ENCODE results near the gene SOX21. TPM values are rescaled to one million over a fixed set of nuclear protein-coding genes. Genes with fewer than 3 reads are reported as not detected.

The SOX21 gene
- total RNA-seq, 1 donor from 2014 or later, result 0.16 TPM

- Mint-ChIP-seq H3K4me3 (ENCODE audit: low read depth) (no peak overlapping the region), H3K27ac (no peak overlapping the region), H3K4me1 (ENCODE audit: low read depth) (peaks cover 10% of the 10 kb centered on the region), H3K27me3 (ENCODE audit: low read depth) (peaks cover 88% of the 10 kb centered on the region), H3K9me3 (no peaks in the 10 kb centered on the region), H3K36me3 (ENCODE audit: low read depth) (peaks cover 3% of the 10 kb centered on the region)
- intact Hi-C loops (cut with micrococcal nuclease), result loop anchor here (1.0 to 10.0 kb wide), 3 partner anchors 8 to 939 kb away; partner anchors contain the start of genes CLDN10 and DZIP1
- DNase-seq (ENCODE audit: low spot score), result no peak
These were observed 6.1 kb downstream of the SOX21 start for GRCh38 chr13:94706101-94706842.

- H3K27ac Mint-ChIP-seq, result no peak overlapping the region
- no peak overlapping the region for H3K4me3 Mint-ChIP-seq (ENCODE audit: low read depth)
- no peak for DNase-seq (ENCODE audit: low spot score)
- intact Hi-C loops (cut with micrococcal nuclease), result loop anchor here (1.0 to 10.0 kb wide), 3 partner anchors 9 to 939 kb away; partner anchors contain the start of genes CLDN10 and DZIP1
- no peaks in the 10 kb centered on the region for H3K9me3 Mint-ChIP-seq
- H3K4me1 Mint-ChIP-seq (ENCODE audit: low read depth), result peaks cover 8% of the 10 kb centered on the region
- peaks cover 3% of the 10 kb centered on the region for H3K36me3 Mint-ChIP-seq (ENCODE audit: low read depth)
- peaks cover 90% of the 10 kb centered on the region for H3K27me3 Mint-ChIP-seq (ENCODE audit: low read depth)
These were observed 7.0 kb downstream of the SOX21 start for GRCh38 chr13:94705081-94706030.

- no peak overlapping the region for H3K27ac Mint-ChIP-seq
- no peaks in the 10 kb centered on the region for H3K9me3 Mint-ChIP-seq
- peaks cover 3% of the 10 kb centered on the region for H3K36me3 Mint-ChIP-seq (ENCODE audit: low read depth)
- peaks cover 93% of the 10 kb centered on the region for H3K27me3 Mint-ChIP-seq (ENCODE audit: low read depth)
- H3K4me1 Mint-ChIP-seq (ENCODE audit: low read depth), result peaks cover 5% of the 10 kb centered on the region
- intact Hi-C loops (cut with micrococcal nuclease), result loop anchor here (5.0 to 10.0 kb wide), 2 partner anchors 848 to 940 kb away; partner anchors contain the start of genes CLDN10 and DZIP1
- DNase-seq (ENCODE audit: low spot score), result no peak
- no peak overlapping the region for H3K4me3 Mint-ChIP-seq (ENCODE audit: low read depth)
These were observed 7.8 kb downstream of the SOX21 start for GRCh38 chr13:94704377-94705080.

GRCh38 chr13:94703721-94704314 lies 8.5 kb downstream of the SOX21 start:
- intact Hi-C loops (cut with micrococcal nuclease), result loop anchor here (10.0 kb wide), 1 partner anchor 941 kb away; the partner anchor contains the start of gene DZIP1
- Mint-ChIP-seq H3K27me3 (ENCODE audit: low read depth) (peaks cover 89% of the 10 kb centered on the region), H3K27ac (peak overlapping the region; percentile 21), H3K36me3 (ENCODE audit: low read depth) (peaks cover 3% of the 10 kb centered on the region), H3K4me1 (ENCODE audit: low read depth) (peaks cover 5% of the 10 kb centered on the region), H3K9me3 (no peaks in the 10 kb centered on the region), H3K4me3 (ENCODE audit: low read depth) (no peak overlapping the region)
- no peak for DNase-seq (ENCODE audit: low spot score)

GRCh38 chr13:94703271-94703670 lies 9.1 kb downstream of the SOX21 start:
- intact Hi-C loops (cut with micrococcal nuclease), result loop anchor here (10.0 kb wide), 1 partner anchor 942 kb away; the partner anchor contains the start of gene DZIP1
- Mint-ChIP-seq H3K27ac (peak overlapping the region; percentile 21), H3K9me3 (no peaks in the 10 kb centered on the region), H3K27me3 (ENCODE audit: low read depth) (peaks cover 86% of the 10 kb centered on the region), H3K4me1 (ENCODE audit: low read depth) (peaks cover 5% of the 10 kb centered on the region), H3K4me3 (ENCODE audit: low read depth) (no peak overlapping the region), H3K36me3 (ENCODE audit: low read depth) (peaks cover 3% of the 10 kb centered on the region)
- no peak for DNase-seq (ENCODE audit: low spot score)

- Mint-ChIP-seq H3K4me3 (ENCODE audit: low read depth) (no peak overlapping the region), H3K36me3 (ENCODE audit: low read depth) (peaks cover 3% of the 10 kb centered on the region), H3K9me3 (no peaks in the 10 kb centered on the region), H3K4me1 (ENCODE audit: low read depth) (peaks cover 3% of the 10 kb centered on the region), H3K27me3 (ENCODE audit: low read depth) (peaks cover 83% of the 10 kb centered on the region), H3K27ac (no peak overlapping the region)
- no peak for DNase-seq (ENCODE audit: low spot score)
- intact Hi-C loops (cut with micrococcal nuclease), result loop anchor here (1.0 to 10.0 kb wide), 2 partner anchors 9 to 942 kb away; partner anchors contain the start of gene DZIP1
These were observed 9.9 kb downstream of the SOX21 start for GRCh38 chr13:94702181-94703041.

GRCh38 chr13:94701313-94702180 lies 10.8 kb downstream of the SOX21 start:
- no peak for DNase-seq (ENCODE audit: low spot score)
- Mint-ChIP-seq H3K4me3 (ENCODE audit: low read depth) (no peak overlapping the region), H3K27me3 (ENCODE audit: low read depth) (peaks cover 79% of the 10 kb centered on the region), H3K9me3 (no peaks in the 10 kb centered on the region), H3K36me3 (ENCODE audit: low read depth) (peaks cover 3% of the 10 kb centered on the region), H3K4me1 (ENCODE audit: low read depth) (peaks cover 3% of the 10 kb centered on the region), H3K27ac (no peak overlapping the region)
- intact Hi-C loops (cut with micrococcal nuclease), result loop anchor here (1.0 to 10.0 kb wide), 2 partner anchors 10 to 943 kb away; partner anchors contain the start of gene DZIP1

GRCh38 chr13:94700536-94700935 lies 11.8 kb downstream of the SOX21 start:
- Mint-ChIP-seq H3K9me3 (no peaks in the 10 kb centered on the region), H3K36me3 (ENCODE audit: low read depth) (peaks cover 3% of the 10 kb centered on the region), H3K4me1 (ENCODE audit: low read depth) (peaks cover 3% of the 10 kb centered on the region), H3K27me3 (ENCODE audit: low read depth) (peaks cover 74% of the 10 kb centered on the region), H3K27ac (no peak overlapping the region), H3K4me3 (ENCODE audit: low read depth) (no peak overlapping the region)
- intact Hi-C loops (cut with micrococcal nuclease), result loop anchor here (10.0 kb wide), 1 partner anchor 944 kb away; the partner anchor contains the start of gene DZIP1
- no peak for DNase-seq (ENCODE audit: low spot score)

GRCh38 chr13:94700051-94700535 lies 12.3 kb downstream of the SOX21 start:
- Mint-ChIP-seq H3K9me3 (no peaks in the 10 kb centered on the region), H3K36me3 (ENCODE audit: low read depth) (peaks cover 3% of the 10 kb centered on the region), H3K4me3 (ENCODE audit: low read depth) (no peak overlapping the region), H3K27me3 (ENCODE audit: low read depth) (peaks cover 70% of the 10 kb centered on the region), H3K4me1 (ENCODE audit: low read depth) (peaks cover 3% of the 10 kb centered on the region), H3K27ac (no peak overlapping the region)
- no peak for DNase-seq (ENCODE audit: low spot score)
- intact Hi-C loops (cut with micrococcal nuclease), result loop anchor here (10.0 kb wide), 1 partner anchor 945 kb away; the partner anchor contains the start of gene DZIP1

GRCh38 chr13:94696171-94696570 lies 16.2 kb downstream of the SOX21 start:
- Mint-ChIP-seq H3K4me3 (ENCODE audit: low read depth) (no peak overlapping the region), H3K4me1 (ENCODE audit: low read depth) (no peaks in the 10 kb centered on the region), H3K27ac (no peak overlapping the region), H3K36me3 (ENCODE audit: low read depth) (no peaks in the 10 kb centered on the region), H3K9me3 (no peaks in the 10 kb centered on the region), H3K27me3 (ENCODE audit: low read depth) (peaks cover 57% of the 10 kb centered on the region)
- no peak for DNase-seq (ENCODE audit: low spot score)
- intact Hi-C loops (cut with micrococcal nuclease), result no loop called here

All from activated T-helper 2 cell treated with anti-CD3 and anti-CD28 coated beads, Interferon-gamma antibody, Interleukin-2, Interleukin-4, amounts not matched to agents 10 μg/mL and 5 μg/mL and 100 μg/mL, durations not matched to agents 14 hours and 24 hours and 36 hours (primary cell).